ENCODE data around the gene RAB28.

Gene RAB28

GRCh38 chr4:13430834-13431568 lies 53.1 kb downstream of the RAB28 start:
- TF ChIP-seq EZH2phosphoT487 (IDR thresholded peaks at IDR 0.05; ENCODE audit: low read depth), result no peak
- peak; percentile 47 for TF ChIP-seq CTCF (IDR thresholded peaks at IDR 0.05; ENCODE audit: low read depth, low read length)
- H3K4me1 ChIP-seq (ENCODE audit: low read length), result peaks cover 10% of the 10 kb centered on the region; the same call in 1 of the 2 replicates

GRCh38 chr4:13427599-13428325 lies 56.4 kb downstream of the RAB28 start:
- H3K36me3 ChIP-seq (replicated peaks; ENCODE audit: low read depth, low read length), result no peaks in the 10 kb centered on the region
- H3K4me1 ChIP-seq (ENCODE audit: low read length), result peaks cover 7% of the 10 kb centered on the region; the same call in 1 of the 2 replicates
- no peaks in the 10 kb centered on the region for H3K27me3 ChIP-seq (ENCODE audit: low read depth, low read length)
- no peak overlapping the region for H3K4me3 ChIP-seq (ENCODE audit: low read length)
- H3K27ac ChIP-seq (ENCODE audit: low read length), result no peak overlapping the region
- H2AFZ ChIP-seq (ENCODE audit: low read depth, low read length), result no peak overlapping the region
- H3K79me2 ChIP-seq (ENCODE audit: low read length), result peaks cover 22% of the 10 kb centered on the region; the same call in 1 of the 2 replicates
- no peaks in the 10 kb centered on the region; the same call in 1 of the 2 replicates for H4K20me1 ChIP-seq (ENCODE audit: insufficient read depth, low read length)
- no peak for TF ChIP-seq CTCF (IDR thresholded peaks at IDR 0.05; ENCODE audit: low read depth, low read length)
- TF ChIP-seq EZH2phosphoT487 (IDR thresholded peaks at IDR 0.05; ENCODE audit: low read depth), result no peak
- H3K9ac ChIP-seq (ENCODE audit: low read length), result no peak overlapping the region
- H3K9me3 ChIP-seq (ENCODE audit: insufficient read depth, low read length), result no peaks in the 10 kb centered on the region
- no peak overlapping the region for H3K4me2 ChIP-seq (ENCODE audit: low read length)

More at GRCh38 chr4:13430834-13431568, 53.1 kb downstream of the RAB28 start:
- no peaks in the 10 kb centered on the region; the same call in none of the 2 replicates for H4K20me1 ChIP-seq (ENCODE audit: insufficient read depth, low read length)
- no peak overlapping the region for H3K4me3 ChIP-seq (ENCODE audit: low read length)
- H3K4me2 ChIP-seq (ENCODE audit: low read length), result no peak overlapping the region
- H3K27me3 ChIP-seq (ENCODE audit: low read depth, low read length), result no peaks in the 10 kb centered on the region
- H2AFZ ChIP-seq (ENCODE audit: low read depth, low read length), result no peak overlapping the region
- no peak overlapping the region for H3K9ac ChIP-seq (ENCODE audit: low read length)
- no peaks in the 10 kb centered on the region for H3K9me3 ChIP-seq (ENCODE audit: insufficient read depth, low read length)
- no peaks in the 10 kb centered on the region for H3K36me3 ChIP-seq (replicated peaks; ENCODE audit: low read depth, low read length)
- H3K79me2 ChIP-seq (ENCODE audit: low read length), result peaks cover 43% of the 10 kb centered on the region
- H3K27ac ChIP-seq (ENCODE audit: low read length), result no peak overlapping the region

GRCh38 chr4:13415068-13415785 lies 68.9 kb downstream of the RAB28 start:
- Histone ChIP-seq H3K4me2 (ENCODE audit: low read length) (no peak overlapping the region), H3K36me3 (replicated peaks; ENCODE audit: low read depth, low read length) (no peaks in the 10 kb centered on the region), H4K20me1 (ENCODE audit: insufficient read depth, low read length) (no peaks in the 10 kb centered on the region; the same call in 1 of the 2 replicates), H3K4me3 (ENCODE audit: low read length) (no peak overlapping the region), H3K4me1 (ENCODE audit: low read length) (no peaks in the 10 kb centered on the region), H3K79me2 (ENCODE audit: low read length) (no peaks in the 10 kb centered on the region), H3K9ac (ENCODE audit: low read length) (no peak overlapping the region), H3K27me3 (ENCODE audit: low read depth, low read length) (no peaks in the 10 kb centered on the region), H2AFZ (ENCODE audit: low read depth, low read length) (no peak overlapping the region), H3K27ac (ENCODE audit: low read length) (no peak overlapping the region), H3K9me3 (ENCODE audit: insufficient read depth, low read length) (no peaks in the 10 kb centered on the region)
- TF ChIP-seq EZH2phosphoT487 (IDR thresholded peaks at IDR 0.05; ENCODE audit: low read depth) (no peak), CTCF (IDR thresholded peaks at IDR 0.05; ENCODE audit: low read depth, low read length) (no peak)
